Activated T-cell treated with anti-CD3 and anti-CD28 coated beads for 48 hours (primary cell): Measurements from ENCODE around the gene FXYD6.

Source experiments
- DNase-seq: peaks from one replicate; pipeline ENCODE4 v3.0.0-alpha.2; 2020; ENCODE audit warnings: low read depth

The FXYD6 gene

GRCh38 chr11:117885777-117886176, 9.3 kb upstream of the FXYD6 start:
- no peak for DNase-seq

GRCh38 chr11:117884994-117885393, 8.5 kb upstream of the FXYD6 start:
- peak; percentile 26 for DNase-seq

DNA sequence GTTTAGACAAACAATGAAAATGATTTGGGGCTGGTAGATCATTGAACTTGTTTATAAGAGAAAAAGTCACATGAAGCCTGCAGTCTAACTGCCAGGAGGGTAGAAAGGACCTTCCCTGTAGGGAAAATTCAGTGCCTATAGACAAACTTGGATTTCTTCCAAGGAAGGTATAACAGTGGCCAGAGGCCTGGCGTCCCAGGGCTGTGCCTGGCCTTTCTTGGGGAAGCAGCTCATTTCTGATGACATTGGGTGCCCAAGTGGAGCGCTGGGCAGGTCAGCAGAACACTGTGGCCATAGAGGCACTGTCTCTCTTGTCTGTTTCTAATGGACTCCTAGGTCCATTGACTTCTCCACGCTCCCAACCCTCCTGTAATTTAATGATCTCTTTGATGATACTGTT, 6.6 kb upstream of the FXYD6 start:
- DNase-seq = no peak

DNA sequence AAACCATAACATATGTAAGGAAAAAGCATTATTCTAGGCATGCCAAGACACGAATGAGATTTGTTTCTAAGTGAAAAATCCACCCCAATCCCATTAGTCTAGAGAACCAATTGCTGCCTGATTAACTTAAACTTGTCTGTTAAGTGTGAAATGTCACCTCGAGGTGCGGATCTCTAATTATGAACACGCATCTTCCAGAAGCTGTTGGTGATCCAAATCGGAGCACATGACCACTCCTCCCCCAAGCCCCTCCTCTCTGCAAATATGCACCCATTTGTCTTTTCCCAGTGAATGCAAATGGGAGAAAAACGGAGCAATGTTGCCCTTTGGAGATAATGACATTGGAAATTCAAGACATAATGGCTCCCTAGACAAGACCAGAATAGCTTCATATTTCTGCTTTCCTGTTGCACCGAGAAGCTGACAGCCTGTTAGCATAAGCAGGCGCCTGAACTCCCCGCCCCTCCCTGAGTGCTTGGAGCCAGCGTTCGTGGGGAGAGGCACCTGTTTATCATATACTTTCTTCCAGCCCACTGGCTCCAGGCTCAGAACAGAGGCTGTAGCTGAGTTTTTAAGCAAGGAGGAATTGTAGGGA, 6.0 kb upstream of the FXYD6 start:
- no peak for DNase-seq

- no peak for DNase-seq
Observed at GRCh38 chr11:117881217-117881616, 4.8 kb upstream of the FXYD6 start.

- DNase-seq = no peak
Observed at GRCh38 chr11:117879516-117880480, 3.3 kb upstream of the FXYD6 start.

- DNase-seq = no peak
Observed at GRCh38 chr11:117878939-117879475, 2.5 kb upstream of the FXYD6 start.

DNA sequence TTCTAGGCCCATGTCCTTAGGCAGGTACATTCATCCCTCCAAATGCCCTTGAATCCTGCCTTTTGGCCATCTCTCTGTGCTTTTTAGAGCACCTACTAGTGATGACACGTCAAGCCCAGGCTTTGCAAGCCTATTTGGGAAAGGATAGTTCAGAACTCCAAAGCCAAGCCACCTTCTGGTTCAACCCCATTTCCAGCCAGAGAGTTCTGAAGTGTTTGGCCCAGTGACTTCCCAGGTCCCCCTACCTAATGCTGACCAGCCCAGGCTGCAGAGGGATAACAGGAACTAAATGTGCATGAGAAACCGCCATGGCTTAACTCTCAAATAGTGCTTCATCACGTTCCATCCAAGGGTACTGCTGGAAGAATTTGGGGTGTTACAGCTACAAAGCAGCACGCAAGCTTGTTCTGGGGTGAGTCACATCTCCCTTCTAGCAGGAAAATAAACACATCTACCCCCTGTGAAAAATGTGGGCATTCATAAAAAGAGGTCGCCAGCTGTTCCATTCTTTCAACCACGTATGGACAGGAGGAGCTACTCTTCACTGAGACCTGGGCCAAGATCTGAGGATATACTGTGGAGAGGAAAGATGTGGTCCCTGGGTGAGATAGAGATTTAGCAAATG, 2.0 kb upstream of the FXYD6 start:
- no peak for DNase-seq

GRCh38 chr11:117877120-117877784, 794 bp upstream of the FXYD6 start:
- no peak for DNase-seq

DNA sequence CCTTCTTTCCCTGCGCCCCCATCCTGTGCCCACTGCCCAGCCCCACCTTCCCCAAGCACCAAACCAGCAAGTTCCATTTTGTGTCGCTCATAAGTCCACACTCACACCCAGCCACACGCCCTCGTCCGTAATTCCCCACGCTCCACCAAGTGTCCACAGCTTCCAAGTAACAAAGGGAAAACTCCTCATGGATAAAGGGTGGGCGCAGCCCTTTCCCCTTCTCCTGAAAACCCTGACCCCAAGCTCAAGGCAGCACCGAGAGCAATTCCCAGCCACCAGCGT, 458 bp downstream of the FXYD6 start:
- DNase-seq = no peak

- no peak for DNase-seq
Observed at GRCh38 chr11:117875382-117876058, 938 bp downstream of the FXYD6 start.

GRCh38 chr11:117874910-117875381, 1.5 kb downstream of the FXYD6 start:
- no peak for DNase-seq

GRCh38 chr11:117874253-117874909, 2.1 kb downstream of the FXYD6 start:
- DNase-seq = no peak

GRCh38 chr11:117873828-117874125, 2.7 kb downstream of the FXYD6 start:
- no peak for DNase-seq

- DNase-seq = no peak
Observed at GRCh38 chr11:117872975-117873827, 3.3 kb downstream of the FXYD6 start.

DNA sequence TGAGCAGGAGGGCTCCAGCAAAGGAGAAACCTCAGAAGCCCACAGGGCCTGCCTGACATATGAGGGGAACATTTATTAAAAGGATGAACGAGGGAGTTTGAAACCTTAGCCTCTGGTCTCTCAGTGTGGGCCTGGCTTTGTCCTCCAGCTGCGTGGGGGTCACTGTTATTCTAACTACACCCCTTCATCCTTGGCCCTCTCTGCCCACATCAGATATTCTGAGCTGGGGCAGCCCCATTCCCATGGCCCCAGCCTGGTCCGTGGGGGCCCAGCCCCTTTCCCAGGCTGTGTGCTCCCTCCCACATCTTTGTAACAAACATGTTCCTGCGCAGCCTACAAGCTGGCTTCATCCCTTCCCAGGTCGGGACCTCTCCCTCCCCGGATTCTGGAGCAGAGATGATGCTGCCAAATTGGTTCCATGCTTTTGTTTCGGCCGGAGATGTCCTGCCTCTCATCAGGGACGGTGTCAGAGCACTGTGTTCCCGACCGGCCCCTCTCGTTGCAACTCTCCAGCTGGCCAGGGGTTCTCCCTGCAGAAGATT, 4.0 kb downstream of the FXYD6 start:
- no peak for DNase-seq

- DNase-seq = no peak
Observed at GRCh38 chr11:117871784-117872183, 4.7 kb downstream of the FXYD6 start.

GRCh38 chr11:117871160-117871559, 5.3 kb downstream of the FXYD6 start:
- no peak for DNase-seq

GRCh38 chr11:117870103-117870952, 6.1 kb downstream of the FXYD6 start:
- DNase-seq = no peak
